Activated T-helper 17 cell treated with anti-CD3 and anti-CD28 coated beads, Interleukin-2, amount 50 U/mL, for 72 hours (primary cell): ENCODE results near the gene VPS13D. TPM values are rescaled to one million over a fixed set of nuclear protein-coding genes. Genes with fewer than 3 reads are reported as not detected.
A peak's percentile ranks its signal among the peaks of the same experiment; 100 is the strongest.

Experiments used
- ATAC-seq: fragments of 150-1000 bp; cut with Tn5 transposase; replicated peaks from 2 replicates; pipeline ENCODE4 v1.10.0; 2021; ENCODE audit warnings: mild to moderate bottlenecking, moderate library complexity
- H3K27ac Mint-ChIP-seq: one replicate; pipeline ENCODE4 v1.8.0; 2022; ENCODE audit warnings: mixed read lengths
- H3K27me3 Mint-ChIP-seq: one replicate; pipeline ENCODE4 v1.8.0; 2022; ENCODE audit warnings: mixed read lengths
- H3K36me3 Mint-ChIP-seq: one replicate; pipeline ENCODE4 v1.8.0; 2022; ENCODE audit warnings: low read depth, mild to moderate bottlenecking, mixed read lengths
- H3K4me1 Mint-ChIP-seq: one replicate; pipeline ENCODE4 v1.8.0; 2022; ENCODE audit warnings: mixed read lengths
- H3K4me3 Mint-ChIP-seq: one replicate; pipeline ENCODE4 v1.8.0; 2022; ENCODE audit warnings: mild to moderate bottlenecking, mixed read lengths
- H3K9me3 Mint-ChIP-seq: one replicate; pipeline ENCODE4 v1.8.0; 2022; ENCODE audit warnings: mixed read lengths
- total RNA-seq, 2 donors: library from RNA; stranded (reverse); gene quantifications; one replicate each; pipeline ENCODE4 v1.2.3, GENCODE V29; 2022

Gene VPS13D
- total RNA-seq, 2 donors from 2014 or later, result 30.4 to 35.6 TPM

DNA sequence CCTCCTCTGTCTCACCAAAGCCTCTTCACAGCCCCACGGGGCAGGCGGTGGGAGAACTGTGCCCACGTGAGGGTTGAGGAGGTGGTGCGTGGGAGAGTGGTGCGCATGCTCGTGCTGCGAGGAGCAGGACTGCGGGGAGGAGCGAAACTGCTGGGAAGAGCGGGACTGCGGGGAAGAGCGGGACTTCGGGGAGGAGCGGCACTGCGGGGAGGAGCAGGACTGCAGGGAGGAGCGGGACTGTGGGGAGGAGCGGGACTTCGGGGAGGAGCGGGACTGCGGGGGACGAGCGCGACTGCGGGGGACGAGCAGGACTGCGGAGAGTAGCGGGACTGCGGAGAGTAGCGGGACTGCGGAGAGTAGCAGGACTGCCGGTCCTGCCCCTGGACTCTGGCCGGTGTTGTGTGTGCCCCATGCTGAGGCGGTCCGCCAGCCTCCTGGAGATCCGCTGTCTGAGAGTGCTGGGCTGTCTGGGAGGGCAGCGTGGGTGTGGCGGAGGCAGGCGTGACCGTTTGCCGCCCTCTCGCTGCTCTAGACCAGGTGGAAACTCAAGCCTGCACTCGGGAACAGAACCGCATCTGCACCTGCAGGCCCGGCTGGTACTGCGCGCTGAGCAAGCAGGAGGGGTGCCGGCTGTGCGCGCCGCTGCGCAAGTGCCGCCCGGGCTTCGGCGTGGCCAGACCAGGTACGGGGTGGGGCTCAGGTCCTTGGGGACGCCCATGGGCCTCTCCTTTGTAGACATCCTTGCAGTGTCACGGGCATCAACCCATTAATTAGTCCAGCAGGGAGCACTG is 38.4 kb upstream of the VPS13D start:
- ATAC-seq, result no peak
- H3K4me3 Mint-ChIP-seq, result no peak overlapping the region
- no peak overlapping the region for H3K27ac Mint-ChIP-seq
- H3K27me3 Mint-ChIP-seq, result no peaks in the 10 kb centered on the region
- H3K36me3 Mint-ChIP-seq, result peaks cover 100% of the 10 kb centered on the region
- peaks cover 43% of the 10 kb centered on the region for H3K4me1 Mint-ChIP-seq
- no peaks in the 10 kb centered on the region for H3K9me3 Mint-ChIP-seq

DNA sequence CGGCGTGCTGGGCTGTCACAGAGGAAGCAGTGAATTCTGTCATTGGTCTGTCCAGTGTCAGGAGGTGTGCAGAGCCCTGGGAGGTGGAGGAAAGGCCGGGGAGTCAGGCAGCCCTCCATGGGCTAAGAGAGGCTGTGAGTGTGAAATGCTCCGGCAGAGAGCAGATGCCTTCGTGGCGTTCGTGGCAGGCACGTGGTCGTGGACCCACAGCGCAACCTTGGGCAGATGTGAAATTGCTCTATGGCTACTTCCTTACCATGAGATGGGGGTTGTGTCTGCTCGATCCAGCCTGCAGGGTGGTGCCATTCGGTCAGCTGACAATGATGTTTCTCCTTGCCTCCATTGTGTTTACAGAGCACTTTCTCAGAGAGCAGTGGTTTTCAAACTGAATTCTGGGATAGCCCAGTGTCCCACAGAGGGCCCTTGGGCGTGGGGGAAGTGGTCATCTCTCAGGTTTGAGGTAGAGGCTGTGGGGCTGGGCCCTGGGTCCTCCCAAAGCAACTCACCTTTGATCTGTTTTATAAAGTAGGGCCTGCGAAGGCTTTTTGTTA is 35.1 kb upstream of the VPS13D start:
- no peaks in the 10 kb centered on the region for H3K9me3 Mint-ChIP-seq
- peaks cover 25% of the 10 kb centered on the region for H3K4me1 Mint-ChIP-seq
- ATAC-seq, result no peak
- no peak overlapping the region for H3K4me3 Mint-ChIP-seq
- H3K36me3 Mint-ChIP-seq, result peaks cover 100% of the 10 kb centered on the region
- H3K27ac Mint-ChIP-seq, result peak overlapping the region; percentile 36
- no peaks in the 10 kb centered on the region for H3K27me3 Mint-ChIP-seq

DNA sequence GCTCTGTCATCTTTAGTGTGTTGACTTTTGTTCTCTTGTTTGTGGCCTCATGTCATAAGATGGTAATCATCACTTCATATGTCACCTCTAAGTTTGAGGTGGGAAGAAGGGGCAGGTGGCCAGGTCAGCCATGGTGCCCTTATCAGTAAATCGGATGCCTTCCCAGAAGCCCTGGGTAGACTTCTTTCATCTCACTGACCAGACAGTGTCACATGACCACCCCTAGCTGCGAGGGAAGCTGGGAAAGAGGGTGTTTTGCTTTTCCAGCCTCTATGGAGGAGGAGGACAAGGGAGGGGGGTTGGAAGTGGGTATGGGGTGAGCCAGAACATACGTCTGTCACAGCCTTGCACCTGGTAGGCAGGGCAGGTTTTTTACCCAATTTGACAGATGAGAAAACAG is 34.4 kb upstream of the VPS13D start:
- peak overlapping the region; percentile 36 for H3K27ac Mint-ChIP-seq
- no peak for ATAC-seq
- no peaks in the 10 kb centered on the region for H3K27me3 Mint-ChIP-seq
- peaks cover 100% of the 10 kb centered on the region for H3K36me3 Mint-ChIP-seq
- H3K4me1 Mint-ChIP-seq, result peaks cover 23% of the 10 kb centered on the region
- no peaks in the 10 kb centered on the region for H3K9me3 Mint-ChIP-seq
- no peak overlapping the region for H3K4me3 Mint-ChIP-seq

DNA sequence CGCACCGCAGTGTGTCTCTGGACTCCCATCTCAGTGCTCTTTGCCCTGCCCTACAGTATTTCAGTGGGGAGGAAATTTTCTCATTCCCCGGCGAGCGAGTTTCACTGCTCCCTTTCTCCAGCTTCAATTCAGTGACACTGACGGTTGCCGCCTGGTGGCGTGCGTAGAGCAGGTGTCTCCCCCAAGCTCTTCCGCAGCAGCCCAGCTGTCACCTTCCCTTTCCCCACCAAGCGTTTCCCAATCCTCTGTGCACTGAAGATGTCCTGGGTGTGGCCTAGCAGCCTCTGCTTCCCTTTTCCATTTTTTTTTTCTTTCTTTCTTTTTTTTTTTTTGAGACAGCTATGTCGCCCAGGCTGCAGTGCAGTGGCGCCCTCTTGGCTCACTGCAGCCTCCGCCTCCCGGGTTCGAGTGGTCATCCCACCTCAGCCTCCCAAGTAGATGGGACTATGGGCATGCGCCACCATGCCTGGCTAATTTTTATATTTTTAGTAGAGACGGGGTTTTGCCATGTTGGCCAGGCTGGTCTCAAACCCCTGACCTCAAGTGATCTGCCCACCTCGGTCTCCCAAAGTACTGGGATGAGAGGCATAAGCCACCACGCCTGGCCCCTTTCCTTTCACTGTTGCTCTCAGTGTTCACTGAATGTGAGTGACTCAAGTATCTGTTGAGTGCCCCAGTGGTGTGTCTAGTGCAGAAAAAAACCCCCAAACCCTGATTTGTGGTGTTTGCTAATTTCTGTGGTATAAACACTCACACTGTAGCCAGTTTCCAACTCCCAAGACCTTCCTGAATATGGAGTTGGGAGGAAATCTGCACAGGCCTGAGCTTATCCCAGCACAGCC is 33.0 kb upstream of the VPS13D start:
- H3K4me1 Mint-ChIP-seq, result peaks cover 23% of the 10 kb centered on the region
- H3K36me3 Mint-ChIP-seq, result peaks cover 100% of the 10 kb centered on the region
- ATAC-seq, result peak; percentile 50
- H3K27me3 Mint-ChIP-seq, result no peaks in the 10 kb centered on the region
- H3K9me3 Mint-ChIP-seq, result no peaks in the 10 kb centered on the region
- H3K4me3 Mint-ChIP-seq, result no peak overlapping the region
- no peak overlapping the region for H3K27ac Mint-ChIP-seq

DNA sequence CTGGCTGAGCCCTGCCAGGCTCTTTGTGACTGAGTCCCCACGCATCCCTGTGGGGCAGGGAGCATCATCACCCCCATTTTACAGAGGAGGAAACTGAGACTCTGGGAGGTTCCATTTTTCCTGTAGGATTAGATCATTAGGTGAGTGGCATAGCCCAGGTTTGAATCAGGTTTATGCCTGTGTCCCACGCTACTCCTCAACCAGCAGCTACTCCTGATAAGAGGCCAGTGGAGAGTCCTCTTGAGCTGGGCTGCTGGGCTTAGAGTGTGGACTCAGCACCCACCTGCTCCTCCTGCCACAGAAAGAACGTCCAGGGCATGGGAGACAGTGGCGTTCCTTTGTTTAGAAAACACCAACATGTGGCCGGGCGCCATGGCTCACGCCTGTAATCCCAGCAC is 32.3 kb upstream of the VPS13D start:
- Mint-ChIP-seq H3K4me3 (no peak overlapping the region), H3K4me1 (peaks cover 25% of the 10 kb centered on the region), H3K9me3 (no peaks in the 10 kb centered on the region), H3K27ac (no peak overlapping the region), H3K36me3 (peaks cover 100% of the 10 kb centered on the region), H3K27me3 (no peaks in the 10 kb centered on the region)
- ATAC-seq, result no peak

DNA sequence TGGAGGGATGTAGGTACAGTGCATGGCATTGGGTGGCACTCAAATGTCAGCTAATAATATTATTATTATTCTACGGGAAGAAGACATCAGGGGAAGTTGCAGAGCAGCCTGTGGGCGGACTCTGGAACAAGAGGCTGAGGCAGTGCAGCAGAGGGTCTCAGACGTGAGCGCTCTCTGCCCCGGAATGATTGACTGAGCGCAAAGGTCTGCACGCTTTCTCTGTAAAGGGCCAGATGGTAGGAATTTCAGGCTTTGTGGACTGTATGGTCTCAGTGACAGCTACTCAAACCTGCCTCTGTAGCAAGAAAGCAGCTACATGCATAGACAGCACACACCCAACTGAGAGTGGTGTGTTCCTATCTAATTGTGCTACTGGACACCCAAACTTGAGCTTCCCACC is 29.6 kb upstream of the VPS13D start:
- Mint-ChIP-seq H3K36me3 (peaks cover 100% of the 10 kb centered on the region), H3K27ac (peak overlapping the region; percentile 38), H3K9me3 (no peaks in the 10 kb centered on the region)

DNA sequence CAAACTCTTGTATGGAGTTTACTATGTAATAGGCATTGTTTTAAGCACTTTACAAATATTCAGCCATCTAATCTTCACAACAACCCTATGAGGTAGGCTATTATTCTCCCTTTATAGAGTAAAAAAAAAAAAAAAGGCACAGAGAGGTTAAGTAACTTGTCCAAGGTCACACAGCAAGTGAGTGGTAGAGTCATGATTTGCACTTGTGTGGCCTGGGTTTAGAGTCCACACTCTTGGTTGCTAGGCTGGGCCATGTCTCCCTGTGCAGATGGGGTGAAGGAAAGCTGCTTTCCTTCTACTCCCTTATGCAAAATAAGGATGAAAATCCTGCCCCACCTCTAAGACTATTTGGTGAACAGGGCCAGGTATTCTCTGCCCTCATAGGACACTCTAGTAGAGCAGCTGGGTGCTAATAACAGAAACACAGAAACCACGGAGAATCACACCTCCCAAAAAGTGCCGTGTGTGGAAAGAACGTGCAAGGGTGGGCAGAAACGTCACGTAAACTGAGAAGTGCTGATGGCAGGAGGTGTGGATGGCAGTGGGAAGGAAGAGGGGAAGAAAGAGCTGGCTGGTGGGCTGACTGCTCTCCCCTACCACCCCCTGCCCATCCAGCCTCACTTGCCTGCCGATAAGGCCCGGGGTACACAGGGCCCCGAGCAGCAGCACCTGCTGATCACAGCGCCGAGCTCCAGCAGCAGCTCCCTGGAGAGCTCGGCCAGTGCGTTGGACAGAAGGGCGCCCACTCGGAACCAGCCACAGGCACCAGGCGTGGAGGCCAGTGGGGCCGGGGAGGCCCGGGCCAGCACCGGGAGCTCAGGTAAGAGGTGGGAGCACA is 28.3 kb upstream of the VPS13D start:
- Mint-ChIP-seq H3K27me3 (no peaks in the 10 kb centered on the region), H3K27ac (peak overlapping the region; percentile 88), H3K4me1 (peaks cover 27% of the 10 kb centered on the region), H3K36me3 (peaks cover 100% of the 10 kb centered on the region), H3K4me3 (peak overlapping the region; percentile 60), H3K9me3 (no peaks in the 10 kb centered on the region)
- peak; percentile 40 for ATAC-seq

More for the DNA sequence above, 29.6 kb upstream of the VPS13D start:
- no peak for ATAC-seq
- Mint-ChIP-seq H3K27me3 (no peaks in the 10 kb centered on the region), H3K4me3 (no peak overlapping the region), H3K4me1 (peaks cover 26% of the 10 kb centered on the region)

DNA sequence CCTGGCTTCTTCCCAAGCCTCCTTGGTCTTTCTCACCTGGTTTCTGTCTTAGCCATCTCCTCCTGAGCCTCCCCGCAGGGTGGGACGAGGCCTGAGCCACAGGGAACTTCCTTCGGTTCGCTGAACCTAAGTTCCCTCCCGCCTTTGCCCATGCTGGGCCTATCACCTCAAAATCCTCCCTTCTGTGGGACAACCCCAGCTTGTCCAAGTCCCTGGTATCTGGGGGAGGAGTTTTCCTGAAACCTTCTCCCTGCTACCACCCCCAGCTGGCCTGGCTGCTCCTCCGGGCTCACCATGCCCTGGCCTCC is 27.7 kb upstream of the VPS13D start:
- H3K4me1 Mint-ChIP-seq, result peaks cover 27% of the 10 kb centered on the region
- peaks cover 100% of the 10 kb centered on the region for H3K36me3 Mint-ChIP-seq
- no peaks in the 10 kb centered on the region for H3K27me3 Mint-ChIP-seq
- peak overlapping the region; percentile 88 for H3K27ac Mint-ChIP-seq
- H3K9me3 Mint-ChIP-seq, result no peaks in the 10 kb centered on the region
- peak overlapping the region; percentile 60 for H3K4me3 Mint-ChIP-seq
- no peak for ATAC-seq

DNA sequence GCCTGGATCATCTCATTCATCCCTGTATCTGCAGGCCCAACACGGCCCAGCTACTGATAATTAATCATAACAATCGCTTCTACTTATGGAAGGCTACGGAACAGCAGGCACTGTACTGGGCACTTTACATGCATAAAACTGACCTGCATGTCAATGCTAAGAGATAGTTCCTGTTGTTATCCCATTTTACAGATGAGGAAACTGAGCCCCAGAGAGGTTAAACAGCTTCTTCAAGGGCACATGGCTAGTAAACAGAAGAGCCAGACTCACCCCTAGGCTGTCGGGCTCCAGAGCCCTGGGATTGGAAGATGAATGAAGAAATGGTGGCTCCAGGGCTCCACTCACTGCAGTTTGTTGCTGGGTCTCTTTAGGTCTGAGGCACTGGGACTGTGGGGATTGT is 27.3 kb upstream of the VPS13D start:
- Mint-ChIP-seq H3K4me3 (peak overlapping the region; percentile 60), H3K27me3 (no peaks in the 10 kb centered on the region), H3K4me1 (peaks cover 27% of the 10 kb centered on the region), H3K36me3 (peaks cover 100% of the 10 kb centered on the region), H3K9me3 (no peaks in the 10 kb centered on the region), H3K27ac (peak overlapping the region; percentile 88)
- no peak for ATAC-seq

DNA sequence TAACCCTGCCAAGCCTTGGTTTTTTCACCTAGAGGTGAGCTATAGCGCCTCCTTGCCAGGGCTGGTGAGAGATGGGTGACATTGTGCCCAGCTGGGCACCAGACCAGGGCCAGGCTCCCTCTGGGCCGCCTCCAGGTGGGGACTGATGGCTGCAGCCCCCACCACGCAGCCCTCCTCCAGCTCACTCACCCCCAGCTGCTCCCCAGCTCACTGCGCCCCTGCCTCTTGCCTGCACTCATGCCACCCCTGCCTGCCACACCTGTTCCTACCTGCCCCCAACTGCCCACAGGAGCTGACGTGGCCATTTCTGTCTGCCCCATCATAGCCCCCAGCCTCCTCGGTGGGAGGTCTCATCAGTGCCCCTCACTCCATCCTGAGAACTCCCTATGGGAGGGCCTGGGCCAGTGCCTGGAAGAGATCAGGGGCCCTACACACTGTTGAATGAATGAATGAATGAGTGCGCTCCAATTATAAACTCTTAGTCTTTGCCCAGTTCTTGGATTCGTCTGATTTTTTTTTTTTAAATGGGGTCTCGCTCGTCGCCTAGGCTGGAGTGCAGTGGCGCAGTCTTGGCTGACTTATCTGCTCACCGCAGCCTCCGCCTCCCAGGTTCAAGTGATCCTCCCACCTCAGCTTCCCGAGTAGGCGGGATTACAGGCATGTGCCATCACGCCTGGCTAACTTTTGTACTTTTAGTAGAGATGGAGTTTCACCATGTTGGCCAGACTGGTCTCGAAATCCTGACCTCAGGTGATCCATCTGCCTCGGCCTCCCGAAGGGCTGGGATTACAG is 26.4 kb upstream of the VPS13D start:
- H3K27ac Mint-ChIP-seq, result peak overlapping the region; percentile 88
- no peaks in the 10 kb centered on the region for H3K9me3 Mint-ChIP-seq
- peaks cover 100% of the 10 kb centered on the region for H3K36me3 Mint-ChIP-seq
- no peaks in the 10 kb centered on the region for H3K27me3 Mint-ChIP-seq
- H3K4me3 Mint-ChIP-seq, result peak overlapping the region; percentile 60
- no peak for ATAC-seq
- peaks cover 34% of the 10 kb centered on the region for H3K4me1 Mint-ChIP-seq

DNA sequence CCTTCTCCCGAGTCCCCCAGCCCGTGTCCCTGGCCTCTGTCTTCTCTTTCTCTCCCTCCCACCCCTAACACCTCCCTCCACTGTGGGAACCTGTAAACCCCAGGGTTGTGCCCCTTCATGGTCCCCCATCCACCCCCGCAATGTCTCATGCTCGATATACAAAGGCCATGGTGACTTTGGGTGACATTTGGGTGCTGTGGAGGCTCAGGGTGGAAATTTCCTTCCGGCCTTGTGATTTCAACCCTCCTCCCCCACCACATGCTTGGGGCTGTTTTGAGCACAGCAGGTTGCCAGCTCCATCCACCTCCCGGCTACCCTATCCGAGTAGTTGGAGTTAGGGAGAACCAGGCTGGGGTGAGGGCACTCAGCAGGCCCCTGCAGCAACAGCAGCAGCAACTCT is 25.7 kb upstream of the VPS13D start:
- peak overlapping the region; percentile 60 for H3K4me3 Mint-ChIP-seq
- H3K27ac Mint-ChIP-seq, result peak overlapping the region; percentile 88
- no peaks in the 10 kb centered on the region for H3K27me3 Mint-ChIP-seq
- peaks cover 38% of the 10 kb centered on the region for H3K4me1 Mint-ChIP-seq
- no peaks in the 10 kb centered on the region for H3K9me3 Mint-ChIP-seq
- peaks cover 100% of the 10 kb centered on the region for H3K36me3 Mint-ChIP-seq
- peak; percentile 46 for ATAC-seq

DNA sequence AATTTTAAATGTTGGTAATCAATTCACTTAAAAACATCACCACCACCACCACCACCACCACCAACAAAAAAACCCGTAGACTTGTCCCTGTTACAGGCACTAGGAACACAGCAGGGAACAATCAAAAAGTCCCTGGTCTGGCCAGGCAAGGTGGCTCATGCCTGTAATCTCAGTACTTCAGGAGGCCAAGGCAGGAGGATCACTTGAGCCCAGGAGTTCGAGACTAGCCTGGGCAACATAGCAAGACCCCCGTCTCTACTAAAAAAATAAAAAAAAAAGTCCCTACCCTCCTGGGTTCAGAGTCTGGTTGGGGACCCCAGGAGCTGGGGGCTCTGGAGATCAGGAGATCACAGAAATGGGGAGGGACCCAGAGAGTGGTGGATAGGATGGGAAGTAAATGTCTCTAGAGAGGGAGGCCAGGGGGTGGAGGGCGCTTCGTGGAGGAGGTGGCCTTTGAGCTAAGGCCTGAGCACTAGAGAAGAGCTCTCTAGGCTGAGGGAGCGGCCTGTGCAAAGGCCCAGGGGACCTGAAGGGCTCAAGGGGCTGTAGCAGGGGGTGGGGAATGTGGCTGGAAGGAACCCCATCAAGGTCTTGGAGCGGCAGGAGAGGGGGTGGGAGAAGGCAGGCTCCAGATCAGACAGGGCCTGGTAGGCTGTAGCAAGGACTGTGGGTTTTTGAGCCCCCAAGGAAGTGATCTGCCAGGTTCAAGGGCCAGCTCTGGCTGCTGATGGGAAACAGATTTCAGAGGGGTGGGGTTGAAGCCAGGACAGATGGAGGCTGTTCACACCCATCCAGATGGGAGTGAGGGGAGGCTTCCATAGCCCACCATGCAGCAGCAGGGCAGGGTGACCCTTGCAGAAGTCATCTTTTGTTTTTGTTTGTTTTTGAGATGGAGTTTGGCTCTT is 24.8 kb upstream of the VPS13D start:
- Mint-ChIP-seq H3K27ac (peak overlapping the region; percentile 88), H3K9me3 (no peaks in the 10 kb centered on the region), H3K4me1 (peaks cover 40% of the 10 kb centered on the region), H3K36me3 (peaks cover 92% of the 10 kb centered on the region), H3K4me3 (peak overlapping the region; percentile 60), H3K27me3 (no peaks in the 10 kb centered on the region)
- no peak for ATAC-seq

DNA sequence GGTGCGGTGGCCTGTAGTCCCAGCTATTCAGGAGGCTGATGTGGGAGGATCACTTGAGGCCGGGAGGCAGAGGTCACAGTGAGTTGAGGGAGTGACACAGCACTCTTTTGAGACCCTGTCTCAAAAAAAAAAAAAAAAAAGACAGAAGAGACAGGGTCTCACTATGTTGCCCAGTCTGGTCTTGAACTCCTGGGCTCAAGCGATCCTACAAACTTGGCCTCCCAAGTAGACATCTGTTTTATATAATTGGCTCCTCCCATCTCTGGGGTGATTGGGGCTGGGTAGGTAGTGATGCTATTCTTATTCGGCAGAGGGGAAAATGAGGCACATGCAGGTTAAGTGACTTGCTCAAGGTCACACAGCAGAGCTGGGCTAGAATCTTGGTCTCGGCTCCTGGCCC is 23.6 kb upstream of the VPS13D start:
- H3K36me3 Mint-ChIP-seq, result peaks cover 84% of the 10 kb centered on the region
- H3K27ac Mint-ChIP-seq, result peak overlapping the region; percentile 88
- no peak for ATAC-seq
- H3K27me3 Mint-ChIP-seq, result no peaks in the 10 kb centered on the region
- H3K9me3 Mint-ChIP-seq, result no peaks in the 10 kb centered on the region
- no peak overlapping the region for H3K4me3 Mint-ChIP-seq
- peaks cover 48% of the 10 kb centered on the region for H3K4me1 Mint-ChIP-seq
